ENCODE measurements around the gene INPP5F.

DNA sequence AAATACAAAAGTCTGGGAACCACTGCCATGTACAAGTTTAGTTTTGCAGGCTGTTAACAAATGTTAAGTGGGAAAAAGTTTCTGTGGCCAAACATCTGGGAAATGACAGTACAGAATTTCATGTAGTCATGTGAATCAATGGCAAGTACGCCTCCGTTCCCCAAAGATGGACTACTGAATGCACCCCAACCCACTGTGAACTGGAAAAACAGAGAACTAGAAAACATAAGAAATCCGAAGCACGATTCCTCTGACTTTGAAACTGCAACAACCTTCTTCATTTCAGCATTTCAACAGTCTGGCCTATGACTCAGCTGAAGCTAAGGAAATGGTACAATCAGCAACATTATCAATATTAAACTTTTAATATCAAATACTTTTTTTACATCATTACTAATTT lies 105.0 kb downstream of the INPP5F start:
- TF ChIP-seq, protein P1, sequence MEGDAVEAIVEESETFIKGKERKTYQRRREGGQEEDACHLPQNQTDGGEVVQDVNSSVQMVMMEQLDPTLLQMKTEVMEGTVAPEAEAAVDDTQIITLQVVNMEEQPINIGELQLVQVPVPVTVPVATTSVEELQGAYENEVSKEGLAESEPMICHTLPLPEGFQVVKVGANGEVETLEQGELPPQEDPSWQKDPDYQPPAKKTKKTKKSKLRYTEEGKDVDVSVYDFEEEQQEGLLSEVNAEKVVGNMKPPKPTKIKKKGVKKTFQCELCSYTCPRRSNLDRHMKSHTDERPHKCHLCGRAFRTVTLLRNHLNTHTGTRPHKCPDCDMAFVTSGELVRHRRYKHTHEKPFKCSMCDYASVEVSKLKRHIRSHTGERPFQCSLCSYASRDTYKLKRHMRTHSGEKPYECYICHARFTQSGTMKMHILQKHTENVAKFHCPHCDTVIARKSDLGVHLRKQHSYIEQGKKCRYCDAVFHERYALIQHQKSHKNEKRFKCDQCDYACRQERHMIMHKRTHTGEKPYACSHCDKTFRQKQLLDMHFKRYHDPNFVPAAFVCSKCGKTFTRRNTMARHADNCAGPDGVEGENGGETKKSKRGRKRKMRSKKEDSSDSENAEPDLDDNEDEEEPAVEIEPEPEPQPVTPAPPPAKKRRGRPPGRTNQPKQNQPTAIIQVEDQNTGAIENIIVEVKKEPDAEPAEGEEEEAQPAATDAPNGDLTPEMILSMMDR (IDR thresholded peaks at IDR 0.05), result no peak
- no peak for TF ChIP-seq POLR2A (IDR thresholded peaks at IDR 0.05)
